ENCODE data around the gene ADRA1B.

- TF ChIP-seq POLR2AphosphoS5 (IDR thresholded peaks at IDR 0.05) (no peak), CTCF (IDR thresholded peaks at IDR 0.05) (no peak), POLR2A (IDR thresholded peaks at IDR 0.05) (no peak), EP300 (IDR thresholded peaks at IDR 0.05) (no peak)
Observed at GRCh38 chr5:159911349-159911748, 4.9 kb upstream of the ADRA1B start.
